Measurements from ENCODE around the gene C13orf46.

The C13orf46 gene

DNA sequence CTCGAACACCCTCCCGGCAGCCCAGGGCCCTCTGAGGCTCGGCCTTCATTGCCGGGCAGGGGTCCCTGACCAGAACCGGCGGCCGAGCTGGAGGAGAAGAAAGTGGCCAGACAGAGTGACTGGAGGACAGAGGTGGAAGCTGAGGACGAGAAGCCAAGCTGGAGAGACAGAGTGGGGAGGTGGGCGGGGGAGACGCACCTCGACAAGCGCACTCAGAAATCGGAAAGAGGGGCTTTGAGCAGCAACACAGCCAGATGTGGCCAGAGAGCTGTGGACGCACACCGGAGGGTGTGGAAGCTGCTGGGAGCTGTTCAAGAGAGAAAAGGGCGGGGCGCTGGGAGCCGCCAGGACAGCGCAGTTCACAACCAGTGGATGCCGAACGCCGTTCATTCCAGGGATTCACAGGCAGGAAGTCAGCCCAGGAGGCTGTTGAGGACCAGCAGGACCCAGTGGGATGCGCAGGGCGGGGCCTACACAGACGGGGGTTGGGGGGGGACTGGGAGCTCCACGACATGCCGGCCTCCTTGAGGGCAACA lies 28.2 kb upstream of the C13orf46 start:
- H3K4me3 ChIP-seq (ENCODE audit: low read depth, low read length), result no peak overlapping the region
- DNase-seq (ENCODE audit: low read depth), result no peak
- TF ChIP-seq, protein P1, sequence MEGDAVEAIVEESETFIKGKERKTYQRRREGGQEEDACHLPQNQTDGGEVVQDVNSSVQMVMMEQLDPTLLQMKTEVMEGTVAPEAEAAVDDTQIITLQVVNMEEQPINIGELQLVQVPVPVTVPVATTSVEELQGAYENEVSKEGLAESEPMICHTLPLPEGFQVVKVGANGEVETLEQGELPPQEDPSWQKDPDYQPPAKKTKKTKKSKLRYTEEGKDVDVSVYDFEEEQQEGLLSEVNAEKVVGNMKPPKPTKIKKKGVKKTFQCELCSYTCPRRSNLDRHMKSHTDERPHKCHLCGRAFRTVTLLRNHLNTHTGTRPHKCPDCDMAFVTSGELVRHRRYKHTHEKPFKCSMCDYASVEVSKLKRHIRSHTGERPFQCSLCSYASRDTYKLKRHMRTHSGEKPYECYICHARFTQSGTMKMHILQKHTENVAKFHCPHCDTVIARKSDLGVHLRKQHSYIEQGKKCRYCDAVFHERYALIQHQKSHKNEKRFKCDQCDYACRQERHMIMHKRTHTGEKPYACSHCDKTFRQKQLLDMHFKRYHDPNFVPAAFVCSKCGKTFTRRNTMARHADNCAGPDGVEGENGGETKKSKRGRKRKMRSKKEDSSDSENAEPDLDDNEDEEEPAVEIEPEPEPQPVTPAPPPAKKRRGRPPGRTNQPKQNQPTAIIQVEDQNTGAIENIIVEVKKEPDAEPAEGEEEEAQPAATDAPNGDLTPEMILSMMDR (IDR thresholded peaks at IDR 0.05; ENCODE audit: low read depth, low read length, missing control alignments), result no peak

DNA sequence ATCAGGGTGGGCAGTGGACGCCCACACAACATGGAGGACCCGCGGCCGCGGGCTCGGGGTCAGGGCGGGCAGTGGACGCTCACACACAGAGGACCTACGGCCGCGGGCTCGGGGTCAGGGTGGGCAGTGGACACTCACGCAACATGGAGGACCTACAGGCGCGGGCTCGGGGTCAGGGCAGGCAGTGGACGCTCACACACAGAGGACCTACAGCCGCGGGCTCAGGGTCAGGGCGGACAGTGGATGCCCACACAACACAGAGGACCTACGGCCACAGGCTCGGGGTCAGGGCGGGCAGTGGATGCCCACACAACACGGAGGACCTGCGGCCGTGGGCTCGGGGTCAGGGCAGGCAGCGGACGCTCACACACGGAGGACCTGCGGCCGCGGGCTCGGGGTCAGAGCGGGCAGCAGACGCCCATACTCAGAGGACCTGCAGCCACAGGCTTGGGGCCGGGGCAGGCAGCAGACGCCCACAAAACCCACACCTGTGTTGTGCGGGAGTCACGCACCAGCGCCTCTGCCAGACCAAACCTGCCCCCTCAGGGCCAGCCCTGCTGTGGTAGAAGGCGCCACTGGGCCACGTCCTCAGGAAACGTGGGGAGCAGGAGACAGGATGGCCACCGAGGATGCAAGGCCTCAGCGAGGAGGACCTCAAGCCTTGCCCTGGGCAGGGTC lies 27.6 kb upstream of the C13orf46 start:
- no peak overlapping the region for H3K4me3 ChIP-seq (ENCODE audit: low read depth, low read length)
- TF ChIP-seq, protein P1 (IDR thresholded peaks at IDR 0.05; ENCODE audit: low read depth, low read length, missing control alignments), result no peak
- DNase-seq (ENCODE audit: low read depth), result no peak

DNA sequence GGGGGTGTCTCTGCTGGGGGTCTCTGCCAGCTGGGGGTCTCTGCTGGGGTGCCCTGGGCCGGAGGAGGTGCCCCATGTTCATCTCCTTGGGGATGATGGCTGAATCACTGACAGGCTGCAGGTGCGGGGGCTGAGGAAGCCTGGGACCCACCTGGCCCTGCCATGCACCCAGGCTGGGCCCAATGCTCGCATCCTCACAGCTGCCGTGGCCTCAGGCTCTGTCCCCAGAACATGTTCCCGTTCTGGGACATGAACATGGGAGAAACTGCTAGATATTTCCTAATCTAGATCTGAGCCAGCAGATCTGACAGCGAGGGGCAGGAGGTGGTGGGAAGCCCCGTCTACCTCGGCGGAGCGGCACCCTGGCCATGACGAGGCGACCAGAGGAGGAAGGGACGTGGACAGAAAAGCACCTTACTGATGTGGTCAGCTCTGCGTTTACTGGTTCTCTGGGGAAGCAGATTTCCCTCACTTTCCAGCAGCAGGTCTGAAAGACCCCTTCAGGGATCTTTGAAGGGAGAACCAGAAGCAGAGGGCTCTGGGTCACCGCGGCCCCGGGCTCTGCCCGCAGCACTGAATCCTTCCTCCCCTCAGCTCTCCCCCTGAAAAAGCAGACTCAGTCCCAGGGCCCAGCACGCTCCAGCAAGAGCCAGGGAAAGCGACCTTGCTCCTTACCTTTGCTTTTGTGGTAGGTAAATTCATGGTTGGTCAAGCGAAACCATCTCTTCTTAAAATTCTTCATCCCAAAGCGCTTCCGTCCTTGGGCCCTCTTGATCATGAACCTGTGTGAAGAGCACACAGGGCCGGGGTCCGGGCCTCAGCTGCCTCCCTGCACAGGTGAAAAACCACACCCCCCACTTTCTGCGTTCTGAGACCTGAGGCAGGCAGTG lies 26.5 kb upstream of the C13orf46 start:
- TF ChIP-seq, protein P1 (IDR thresholded peaks at IDR 0.05; ENCODE audit: low read depth, low read length, missing control alignments), result no peak
- DNase-seq (ENCODE audit: low read depth), result no peak
- H3K4me3 ChIP-seq (ENCODE audit: low read depth, low read length), result no peak overlapping the region

DNA sequence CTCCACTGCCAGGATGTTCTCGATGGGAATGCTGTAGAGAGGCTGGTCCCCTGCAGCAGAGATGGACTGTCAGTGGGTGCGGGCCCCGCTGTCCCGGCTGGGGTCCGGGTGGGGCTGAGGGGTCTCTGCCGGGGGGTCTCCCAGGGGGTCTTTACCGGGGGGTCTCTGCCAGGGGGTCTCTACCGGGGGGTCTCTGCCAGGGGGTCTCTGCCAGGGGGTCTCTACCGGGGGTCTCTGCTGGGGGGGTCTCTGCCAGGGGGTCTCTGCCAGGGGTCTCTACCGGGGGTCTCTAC lies 25.7 kb upstream of the C13orf46 start:
- H3K4me3 ChIP-seq (ENCODE audit: low read depth, low read length), result no peak overlapping the region
- DNase-seq (ENCODE audit: low read depth), result no peak
- TF ChIP-seq, protein P1 (IDR thresholded peaks at IDR 0.05; ENCODE audit: low read depth, low read length, missing control alignments), result no peak

DNA sequence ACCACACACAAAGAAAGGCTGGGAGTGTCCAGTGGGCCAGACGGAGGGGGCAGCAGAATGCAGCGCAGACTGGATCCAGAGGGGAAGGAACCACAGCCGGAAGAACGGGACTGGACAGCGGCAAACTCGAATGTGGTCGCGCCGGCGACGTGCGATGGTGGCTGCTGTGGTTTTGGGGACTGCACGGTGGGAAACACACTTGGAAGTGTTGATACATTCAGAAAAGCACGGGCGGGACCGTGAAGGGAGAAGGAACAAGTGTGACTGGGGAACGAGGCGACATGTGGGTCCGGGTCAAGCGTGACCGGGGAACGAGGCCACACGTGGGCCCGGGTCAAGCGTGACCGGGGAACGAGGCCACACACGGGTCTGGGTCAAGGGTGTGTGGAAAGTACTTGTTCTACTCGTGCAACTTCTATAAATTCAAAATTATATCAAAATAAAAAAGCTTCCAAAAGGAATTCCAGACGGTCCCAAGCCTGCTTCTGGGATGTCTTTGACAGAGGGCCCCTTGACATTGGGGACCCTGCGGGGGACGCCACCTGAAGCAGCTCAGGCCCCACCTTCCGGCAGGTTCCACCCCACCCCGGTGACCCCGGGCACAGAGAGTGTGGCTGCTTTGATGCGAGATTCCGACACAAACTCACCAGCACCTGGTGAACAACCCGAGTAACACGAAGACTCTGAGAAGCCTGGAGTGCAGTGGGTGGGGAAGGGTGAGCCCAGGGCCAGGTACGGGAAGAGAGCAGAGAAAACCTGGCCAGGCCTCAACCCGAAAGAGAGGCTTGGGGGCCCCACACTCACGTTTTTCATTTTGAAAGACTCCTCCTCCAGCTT lies 25.1 kb upstream of the C13orf46 start:
- H3K4me3 ChIP-seq (ENCODE audit: low read depth, low read length), result no peak overlapping the region
- no peak for DNase-seq (ENCODE audit: low read depth)
- TF ChIP-seq, protein P1 (IDR thresholded peaks at IDR 0.05; ENCODE audit: low read depth, low read length, missing control alignments), result no peak

DNA sequence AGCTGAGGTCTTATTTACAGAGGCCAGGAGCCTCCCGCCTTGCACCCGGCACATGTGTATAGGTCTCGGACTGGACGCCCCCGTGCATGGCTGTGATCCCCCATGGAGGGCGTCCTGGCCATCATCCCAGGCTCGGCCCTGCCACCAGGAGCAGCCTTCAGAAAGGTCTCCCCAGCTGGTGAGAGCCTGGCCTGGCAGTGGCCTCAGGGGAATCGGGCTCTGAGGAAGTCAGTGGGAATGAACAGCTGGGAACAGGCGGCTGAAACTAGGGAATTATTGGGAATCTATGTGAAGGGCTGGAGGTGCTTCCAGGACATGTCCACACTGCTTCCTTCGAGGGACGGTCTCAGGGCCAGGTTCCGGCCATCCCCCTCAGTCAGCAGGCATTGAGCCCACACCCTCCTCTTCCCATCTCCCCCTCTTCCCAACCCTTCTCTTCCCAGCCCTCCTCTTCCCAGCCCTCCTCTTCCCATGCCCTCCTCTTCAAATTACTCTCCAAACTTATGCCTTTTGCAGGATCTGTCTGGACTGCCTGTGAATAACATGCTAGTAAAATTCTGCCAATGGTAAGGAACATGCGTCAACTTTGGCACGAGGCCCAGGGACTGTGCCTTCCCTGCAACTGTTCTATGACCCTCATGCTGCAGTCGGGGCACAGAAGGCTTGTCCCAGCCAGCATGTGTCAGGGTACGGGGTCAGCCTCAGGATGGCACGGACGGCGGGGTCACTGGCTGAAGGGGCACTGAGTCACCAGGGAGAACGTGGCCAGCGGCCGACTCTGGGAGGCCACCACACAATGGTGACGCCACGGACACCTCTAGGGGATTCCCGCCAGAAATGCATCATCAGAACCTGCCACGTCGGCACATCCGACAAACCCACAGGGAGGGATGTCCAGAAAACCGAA lies 24.2 kb upstream of the C13orf46 start:
- TF ChIP-seq, protein P1 (IDR thresholded peaks at IDR 0.05; ENCODE audit: low read depth, low read length, missing control alignments), result no peak
- H3K4me3 ChIP-seq (ENCODE audit: low read depth, low read length), result no peak overlapping the region
- no peak for DNase-seq (ENCODE audit: low read depth)
